GM21515 (cell line): ENCODE data around the gene NHLH2.

Experiments
- ATAC-seq: cut with Tn5 transposase; IDR thresholded peaks from one replicate; pipeline ENCODE4 v1.9.1; 2021; ENCODE audit not compliant: unreplicated experiment

The NHLH2 gene

DNA sequence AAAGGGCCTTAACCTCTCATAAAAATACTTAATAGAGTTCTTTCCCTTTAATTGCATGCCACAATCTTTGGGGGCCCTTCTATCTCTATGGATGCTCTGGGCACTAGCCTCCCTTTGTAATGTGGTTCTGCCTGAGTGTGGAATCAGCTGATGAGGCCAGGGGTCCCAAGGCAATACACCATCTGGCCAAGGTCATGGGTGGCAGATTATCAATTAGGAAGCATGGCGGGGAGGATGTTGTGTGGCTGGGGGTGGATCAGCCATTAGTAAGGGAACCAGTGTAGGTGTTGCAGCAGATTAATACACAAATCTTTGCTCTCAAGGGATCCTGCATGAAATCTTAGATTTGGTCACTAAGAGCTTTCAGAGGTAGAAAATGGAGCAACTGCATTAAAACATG is 35.3 kb downstream of the NHLH2 start:
- ATAC-seq = no peak

- ATAC-seq = no peak
These were observed 38.5 kb downstream of the NHLH2 start for GRCh38 chr1:115802416-115802815.

- no peak for ATAC-seq
These were observed 43.4 kb downstream of the NHLH2 start for GRCh38 chr1:115797486-115797885.

- ATAC-seq = no peak
These were observed 44.0 kb downstream of the NHLH2 start for GRCh38 chr1:115796897-115797296.

DNA sequence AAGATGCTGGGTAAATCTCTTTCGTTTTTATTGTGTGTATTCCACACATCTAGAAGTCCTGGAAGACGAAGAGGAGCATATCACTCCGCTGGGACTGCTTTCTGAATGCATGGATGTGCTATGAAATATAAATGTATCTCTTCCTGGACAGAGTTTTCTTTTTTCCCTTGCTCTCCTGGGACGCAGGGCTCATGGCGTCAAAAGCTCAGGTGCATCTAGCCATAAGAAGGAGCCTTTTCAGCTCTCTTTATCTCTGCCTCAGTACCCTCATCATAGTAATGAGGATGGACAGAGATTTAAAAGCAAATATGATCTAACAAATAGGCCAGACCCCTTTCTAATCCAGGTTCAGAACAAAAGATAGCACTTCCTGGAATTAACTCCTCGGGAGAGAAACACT is 44.9 kb downstream of the NHLH2 start:
- ATAC-seq = no peak

DNA sequence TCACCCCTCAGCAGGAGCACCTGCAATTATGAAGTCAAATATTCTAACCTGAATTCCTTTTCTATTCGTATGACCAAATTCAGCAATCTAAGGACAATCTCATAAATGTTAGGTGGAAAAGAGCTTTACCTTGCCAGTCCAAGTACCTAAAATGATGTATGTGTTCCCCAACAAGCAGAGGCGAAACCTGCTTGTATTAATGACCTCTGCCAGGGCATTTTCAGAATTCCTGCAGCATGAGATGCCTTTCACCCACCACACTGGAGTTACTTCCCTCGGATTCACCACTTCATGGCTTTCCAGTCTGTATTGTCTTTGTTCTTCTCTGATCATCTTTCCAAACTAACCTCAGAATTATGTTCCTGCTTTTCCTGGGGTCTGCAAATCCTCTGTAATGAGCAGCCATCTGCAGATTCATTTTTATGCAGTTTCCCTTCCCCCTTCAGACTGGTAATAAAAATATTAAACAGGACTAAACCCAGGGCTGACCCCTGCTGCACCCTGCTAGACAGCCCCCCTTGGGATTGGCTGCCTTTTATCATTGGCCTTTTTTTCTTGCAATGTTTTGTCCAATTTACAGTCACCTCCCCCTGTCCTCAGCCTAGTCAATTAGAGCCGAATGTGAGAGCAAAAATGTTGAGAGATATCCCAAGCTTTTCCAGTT is 45.8 kb downstream of the NHLH2 start:
- no peak for ATAC-seq

DNA sequence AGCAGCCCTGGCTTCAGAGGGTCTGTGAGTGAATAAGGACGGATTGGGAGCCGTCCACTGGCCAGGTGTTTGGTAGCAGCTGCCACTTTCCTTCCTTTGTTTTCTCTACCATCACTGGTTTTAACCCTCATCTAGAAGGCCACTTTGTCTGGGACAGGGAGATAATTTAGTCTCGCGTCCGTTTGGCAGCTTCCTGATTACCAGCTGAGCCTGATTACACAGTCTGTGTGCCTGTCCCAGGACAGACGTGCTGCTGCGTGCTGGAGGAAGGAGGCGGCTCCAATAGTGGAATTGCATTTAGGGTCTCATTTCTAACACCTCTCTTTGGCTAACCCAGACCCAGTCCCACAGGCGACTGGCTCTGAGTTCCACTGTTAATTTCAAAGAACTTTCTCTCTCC is 47.8 kb downstream of the NHLH2 start:
- ATAC-seq = no peak

DNA sequence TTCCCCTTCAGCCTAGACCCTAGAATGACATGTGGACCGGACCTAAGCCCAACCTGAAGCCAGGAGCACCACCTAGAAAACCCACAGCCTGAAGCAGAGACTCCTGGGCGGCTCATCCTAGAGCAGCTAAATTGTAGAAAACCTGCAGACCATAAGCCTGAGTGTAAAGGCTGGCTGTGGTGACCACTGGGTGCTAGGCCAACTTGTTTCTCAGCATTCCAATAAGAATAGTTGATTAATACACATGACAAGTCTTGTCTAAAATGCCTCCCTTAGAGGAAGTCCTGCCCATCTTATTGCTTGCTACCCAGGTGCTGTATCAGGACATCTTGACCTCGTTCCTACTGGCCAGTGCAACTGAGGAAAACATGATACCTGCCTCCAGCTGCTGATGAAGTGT is 49.1 kb downstream of the NHLH2 start:
- no peak for ATAC-seq

DNA sequence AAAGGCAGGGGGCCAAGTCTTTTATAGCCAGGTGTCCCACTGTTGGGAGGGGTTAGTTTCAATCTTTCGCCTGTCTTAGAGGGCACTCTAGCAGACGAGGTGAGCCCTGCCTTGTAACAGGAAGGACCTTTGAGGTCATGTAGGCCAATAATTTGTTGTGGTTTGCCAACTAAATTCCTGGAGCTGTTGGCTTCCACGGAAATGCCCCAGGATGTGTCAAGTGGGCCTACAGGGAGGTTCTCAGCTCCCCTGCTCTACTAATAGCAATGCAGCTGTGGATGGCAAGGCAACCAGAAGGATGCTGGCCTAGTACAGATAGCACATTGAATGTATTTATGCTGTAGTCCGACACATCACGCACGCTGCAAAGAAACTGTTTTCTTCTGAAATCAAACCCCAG is 50.1 kb downstream of the NHLH2 start:
- ATAC-seq = no peak

DNA sequence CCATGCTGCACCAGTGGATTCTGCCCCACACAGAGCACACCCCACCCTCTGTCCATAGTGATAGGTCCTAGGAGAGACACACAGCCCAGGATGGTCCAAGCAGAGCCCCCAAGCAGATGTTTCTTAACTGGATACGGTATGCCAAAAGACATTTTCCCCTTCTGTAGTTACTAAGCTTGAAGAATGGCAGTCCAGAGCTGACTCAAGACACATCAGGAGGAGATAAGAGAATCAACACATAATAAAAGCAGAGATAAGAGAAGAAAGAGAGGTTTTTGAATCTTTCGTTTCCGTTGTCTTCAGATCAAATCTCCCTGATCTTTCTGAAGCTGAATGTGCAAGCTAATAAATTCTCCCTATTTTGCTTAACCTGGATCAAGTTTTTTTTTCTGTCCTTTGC is 50.6 kb downstream of the NHLH2 start:
- no peak for ATAC-seq
